GM12891 (cell line): ENCODE data around the gene MRPS12.

Experiments
- PAX5 ChIP-seq: IDR thresholded peaks from 2 replicates; pipeline ENCODE4 v1.6.1; 2011; ENCODE audit warnings: low read length, moderate library complexity, mild to moderate bottlenecking; ENCODE audit not compliant: insufficient read depth, severe bottlenecking
- POLR2A ChIP-seq: IDR thresholded peaks from 2 replicates; pipeline ENCODE4 v1.6.1; 2011; ENCODE audit warnings: low read depth, low read length, control low read depth
- POLR2AphosphoS5 ChIP-seq: IDR thresholded peaks from 2 replicates; pipeline ENCODE4 v1.6.1; 2011; ENCODE audit warnings: low read depth, low read length, control low read depth
- POU2F2 ChIP-seq: IDR thresholded peaks from 2 replicates; pipeline ENCODE4 v1.6.1; 2011; ENCODE audit warnings: low read depth, mild to moderate bottlenecking, control low read depth, low read length, moderate library complexity
- SPI1 ChIP-seq: IDR thresholded peaks from 2 replicates; pipeline ENCODE4 v1.6.1; 2011; ENCODE audit warnings: low read depth, low read length, control low read depth
- TAF1 ChIP-seq: IDR thresholded peaks from 2 replicates; pipeline ENCODE4 v1.6.1; 2011; ENCODE audit warnings: low read depth, low read length, control low read depth

DNA sequence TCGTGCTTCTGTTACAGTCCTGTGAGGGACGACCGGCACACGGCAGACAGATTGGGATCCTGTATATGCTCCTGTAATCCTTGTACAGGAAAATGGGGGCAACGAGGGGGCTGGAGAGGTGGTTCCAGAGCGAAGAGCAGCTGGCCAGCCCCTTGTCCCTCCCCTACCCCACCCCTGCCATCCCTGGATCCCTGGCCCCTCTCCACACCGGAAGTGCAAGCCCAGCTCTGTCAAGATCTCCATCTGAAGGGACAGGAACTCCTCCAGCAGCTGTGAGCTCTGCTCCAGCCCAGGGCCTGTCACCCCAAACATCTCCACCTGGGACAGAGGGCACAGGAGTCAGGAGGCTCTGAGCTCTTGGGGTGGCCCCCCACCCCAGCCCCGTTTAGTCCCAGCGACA is 13.2 kb upstream of the MRPS12 start:
- TF ChIP-seq TAF1 (no peak), POLR2A (no peak), POLR2AphosphoS5 (no peak), POU2F2 (no peak), SPI1 (no peak), PAX5 (no peak)
